NCI-H345 treated with DMSO at 0.1 percent for 48 hours (cell line): Measurements from ENCODE around the gene ASB7.

Experiments used
- DNase-seq: peaks from one replicate; lab custom pipeline; 2025; ENCODE audit not compliant: unreplicated experiment; lab: John Stamatoyannopoulos, UW

Gene ASB7

DNA sequence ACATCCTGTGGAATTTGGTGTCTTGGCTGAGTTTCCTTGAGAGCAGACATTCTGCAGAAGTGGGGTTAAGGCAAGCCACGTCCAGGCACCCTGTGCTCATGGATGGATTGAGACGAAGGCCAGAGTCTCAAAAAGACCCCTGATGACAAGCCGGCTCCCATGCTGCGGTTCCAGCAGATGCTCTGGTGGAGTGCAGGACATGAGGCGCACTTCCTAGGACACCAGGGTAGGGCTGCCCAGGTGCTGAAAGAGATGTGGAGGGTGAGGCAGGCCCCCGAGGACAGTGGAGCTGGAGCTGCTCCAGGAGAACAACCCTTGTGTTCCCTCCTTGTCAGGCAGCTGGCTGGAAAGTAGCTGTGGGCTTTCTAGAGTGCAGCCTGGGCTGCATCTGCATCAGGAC lies 81.0 kb downstream of the ASB7 start:
- DNase-seq = no peak

GRCh38 chr15:100684591-100684990 lies 82.2 kb downstream of the ASB7 start:
- no peak for DNase-seq

GRCh38 chr15:100686021-100686724 lies 83.8 kb downstream of the ASB7 start:
- no peak for DNase-seq

DNA sequence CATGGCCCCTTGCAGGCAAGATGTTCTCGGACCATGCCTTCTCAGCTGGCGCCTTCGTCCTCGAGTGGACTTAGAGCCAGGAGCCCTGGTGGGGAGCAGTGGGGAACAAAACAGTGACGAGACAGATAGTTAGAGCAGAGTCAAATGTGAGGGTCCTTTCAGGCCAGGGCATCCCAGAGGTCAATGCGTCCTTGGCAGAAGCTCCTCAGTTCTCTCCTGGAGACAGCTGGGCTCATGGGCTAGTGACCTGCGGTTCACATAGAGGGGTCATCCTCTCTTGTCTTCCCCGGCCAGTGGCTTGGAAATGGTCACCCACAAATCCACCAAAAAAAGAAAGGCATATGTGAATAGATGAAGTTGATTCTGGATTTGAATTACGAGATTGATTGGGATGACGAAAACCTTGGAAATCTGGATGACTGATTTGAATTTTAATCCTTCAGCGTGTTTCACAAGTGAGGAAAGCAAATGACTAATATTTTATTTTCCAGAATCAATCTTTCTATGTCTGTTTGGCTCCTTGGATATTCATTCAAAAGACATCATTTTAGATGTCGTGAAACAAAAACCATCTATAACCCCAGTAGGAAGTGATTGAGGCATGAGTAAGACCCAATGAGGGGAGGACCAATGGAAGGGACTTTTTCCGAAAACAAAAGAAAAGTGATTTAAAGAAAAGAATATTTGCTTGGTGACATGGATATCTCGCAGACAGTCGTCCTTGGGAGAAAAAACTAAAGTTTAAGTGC lies 84.5 kb downstream of the ASB7 start:
- DNase-seq = no peak

GRCh38 chr15:100687582-100688141 lies 85.3 kb downstream of the ASB7 start:
- no peak for DNase-seq

GRCh38 chr15:100688549-100689120 lies 86.2 kb downstream of the ASB7 start:
- DNase-seq = no peak

GRCh38 chr15:100689131-100689899 lies 86.9 kb downstream of the ASB7 start:
- no peak for DNase-seq

GRCh38 chr15:100690032-100690794 lies 87.8 kb downstream of the ASB7 start:
- no peak for DNase-seq

DNA sequence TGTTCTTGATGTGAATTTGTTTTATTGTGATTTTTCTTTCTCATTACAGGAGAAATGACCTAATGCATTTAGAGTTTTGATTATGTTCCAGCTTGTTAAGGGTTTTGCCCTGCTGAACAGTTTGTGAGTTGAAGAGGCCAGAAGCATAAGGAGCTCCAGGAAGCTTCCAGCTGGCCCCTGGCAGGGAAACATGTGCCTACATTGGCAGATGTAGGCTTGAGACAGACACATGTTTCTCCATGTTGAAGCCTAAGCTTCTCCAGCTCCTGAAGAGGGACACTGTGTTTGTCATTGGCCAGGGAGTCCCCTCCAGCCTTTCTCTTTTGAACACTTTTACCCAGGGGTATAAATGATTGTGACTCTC lies 88.4 kb downstream of the ASB7 start:
- DNase-seq = no peak

DNA sequence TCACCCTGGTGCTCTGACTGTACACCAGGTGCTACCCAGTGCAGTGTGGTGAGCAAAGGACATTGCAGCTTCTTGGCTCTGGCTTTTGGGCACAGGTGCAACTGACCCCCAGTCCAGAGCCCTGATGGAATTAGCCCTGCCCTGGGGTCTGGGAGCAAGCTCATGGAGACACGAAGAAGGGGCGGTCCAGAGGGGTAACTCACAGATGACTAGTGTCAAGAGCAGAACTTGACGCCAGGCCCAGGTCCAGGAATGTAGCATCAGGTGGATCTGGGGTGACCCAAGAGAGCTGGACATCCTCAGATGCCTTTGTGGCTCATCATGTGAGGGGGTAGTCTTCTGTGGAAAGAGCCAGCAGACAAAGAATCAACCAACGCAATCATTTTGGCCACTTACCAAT lies 88.9 kb downstream of the ASB7 start:
- DNase-seq = no peak

DNA sequence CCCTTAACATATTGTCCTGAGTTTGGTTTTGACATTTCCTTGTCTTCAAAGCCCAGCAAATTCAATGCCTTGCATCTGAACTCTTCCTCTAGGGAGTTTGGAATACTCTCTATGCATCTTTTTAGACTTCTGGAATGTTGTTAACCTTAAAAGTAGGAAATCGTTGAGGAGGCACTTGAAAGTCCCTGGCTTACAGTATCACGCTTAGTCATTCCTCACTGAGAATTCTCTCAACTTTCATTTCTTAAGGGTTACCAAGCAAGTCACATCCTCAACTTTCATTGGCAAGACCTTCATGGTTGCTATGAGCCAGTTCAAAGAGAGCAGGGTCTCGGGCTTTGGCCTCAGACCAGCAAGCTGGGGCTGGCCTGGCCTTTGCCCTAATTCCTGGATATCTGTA lies 89.9 kb downstream of the ASB7 start:
- no peak for DNase-seq

GRCh38 chr15:100692671-100693070 lies 90.3 kb downstream of the ASB7 start:
- no peak for DNase-seq

GRCh38 chr15:100693451-100693850 lies 91.1 kb downstream of the ASB7 start:
- no peak for DNase-seq

DNA sequence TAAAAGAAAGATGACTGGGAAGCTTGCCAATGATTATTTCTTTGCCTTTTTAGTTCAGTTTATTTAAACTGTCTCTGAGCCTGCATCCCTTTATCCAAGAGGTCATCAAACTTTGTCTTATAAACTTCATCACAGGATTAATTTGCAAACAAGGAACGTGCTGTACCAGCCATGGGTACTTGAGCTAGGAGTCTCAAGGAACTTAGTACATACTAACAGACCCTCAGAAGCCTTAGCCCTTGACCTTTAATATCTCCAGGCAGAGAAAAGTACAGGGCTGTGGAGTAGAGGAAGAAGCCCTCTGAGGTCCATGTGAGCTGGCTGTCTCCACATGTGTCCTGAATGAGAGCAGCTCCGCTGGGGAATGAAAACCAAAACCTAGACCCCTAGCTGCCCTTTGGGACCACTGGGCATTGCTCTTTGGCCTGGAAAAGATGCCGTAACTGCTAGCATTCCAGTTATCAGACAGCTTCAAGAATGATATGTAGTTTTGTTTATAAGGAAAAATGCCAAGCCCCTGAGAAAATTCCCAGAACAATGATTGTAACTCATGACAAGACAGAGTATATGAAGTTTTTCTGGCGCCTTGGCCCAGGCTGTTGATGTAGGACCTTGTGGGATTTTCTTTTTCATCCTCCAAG lies 92.1 kb downstream of the ASB7 start:
- no peak for DNase-seq

DNA sequence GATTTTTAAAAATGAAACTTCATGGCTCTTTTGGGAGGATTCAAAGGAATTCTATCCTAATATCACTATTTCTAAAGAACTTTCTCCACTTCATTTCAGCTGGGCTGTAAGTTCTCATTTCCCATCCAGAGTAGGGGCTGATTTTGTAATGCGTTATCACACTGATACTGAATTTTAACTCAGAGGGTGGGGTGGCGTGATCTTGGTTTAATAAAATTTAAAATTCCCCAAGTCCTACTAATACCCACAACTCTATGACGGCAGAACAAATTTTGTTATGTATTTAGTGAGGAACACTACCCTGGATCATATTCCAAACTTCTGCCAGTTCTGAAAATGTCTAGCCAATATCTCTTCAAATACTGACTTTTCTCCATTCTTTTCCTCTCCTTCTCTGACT lies 92.7 kb downstream of the ASB7 start:
- no peak for DNase-seq

GRCh38 chr15:100696452-100696851 lies 94.1 kb downstream of the ASB7 start:
- DNase-seq = no peak
